ENCODE data around the gene ZNF778.

Gene ZNF778

DNA sequence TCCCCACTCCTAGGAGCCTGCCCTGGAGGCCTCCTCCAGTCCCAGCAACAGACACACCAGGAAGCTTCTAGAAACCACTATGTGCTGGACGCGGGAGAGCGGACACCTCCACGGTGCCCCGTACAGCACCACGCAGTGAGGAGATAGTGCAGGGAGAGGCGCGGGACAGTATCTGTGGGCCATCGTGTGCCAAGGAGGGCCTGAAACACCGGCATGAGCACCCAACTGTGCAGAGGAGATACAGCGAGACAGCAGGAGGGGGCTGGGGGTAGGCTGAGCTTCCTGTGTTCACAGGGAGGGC, 57.7 kb downstream of the ZNF778 start:
- TF ChIP-seq TAF1 (IDR thresholded peaks at IDR 0.05; ENCODE audit: borderline replicate concordance, insufficient read depth, low read length) (no peak), FOXP2 (optimal IDR thresholded peaks at IDR 0.05; ENCODE audit: borderline replicate concordance, extremely low read depth, extremely low read length, insufficient read depth) (no peak), POLR2AphosphoS5 (IDR thresholded peaks at IDR 0.05; ENCODE audit: low read depth, low read length) (no peak), SIN3A (IDR thresholded peaks at IDR 0.05; ENCODE audit: borderline replicate concordance, insufficient read depth, low read length) (no peak)
- TF ChIP-seq, protein P1, sequence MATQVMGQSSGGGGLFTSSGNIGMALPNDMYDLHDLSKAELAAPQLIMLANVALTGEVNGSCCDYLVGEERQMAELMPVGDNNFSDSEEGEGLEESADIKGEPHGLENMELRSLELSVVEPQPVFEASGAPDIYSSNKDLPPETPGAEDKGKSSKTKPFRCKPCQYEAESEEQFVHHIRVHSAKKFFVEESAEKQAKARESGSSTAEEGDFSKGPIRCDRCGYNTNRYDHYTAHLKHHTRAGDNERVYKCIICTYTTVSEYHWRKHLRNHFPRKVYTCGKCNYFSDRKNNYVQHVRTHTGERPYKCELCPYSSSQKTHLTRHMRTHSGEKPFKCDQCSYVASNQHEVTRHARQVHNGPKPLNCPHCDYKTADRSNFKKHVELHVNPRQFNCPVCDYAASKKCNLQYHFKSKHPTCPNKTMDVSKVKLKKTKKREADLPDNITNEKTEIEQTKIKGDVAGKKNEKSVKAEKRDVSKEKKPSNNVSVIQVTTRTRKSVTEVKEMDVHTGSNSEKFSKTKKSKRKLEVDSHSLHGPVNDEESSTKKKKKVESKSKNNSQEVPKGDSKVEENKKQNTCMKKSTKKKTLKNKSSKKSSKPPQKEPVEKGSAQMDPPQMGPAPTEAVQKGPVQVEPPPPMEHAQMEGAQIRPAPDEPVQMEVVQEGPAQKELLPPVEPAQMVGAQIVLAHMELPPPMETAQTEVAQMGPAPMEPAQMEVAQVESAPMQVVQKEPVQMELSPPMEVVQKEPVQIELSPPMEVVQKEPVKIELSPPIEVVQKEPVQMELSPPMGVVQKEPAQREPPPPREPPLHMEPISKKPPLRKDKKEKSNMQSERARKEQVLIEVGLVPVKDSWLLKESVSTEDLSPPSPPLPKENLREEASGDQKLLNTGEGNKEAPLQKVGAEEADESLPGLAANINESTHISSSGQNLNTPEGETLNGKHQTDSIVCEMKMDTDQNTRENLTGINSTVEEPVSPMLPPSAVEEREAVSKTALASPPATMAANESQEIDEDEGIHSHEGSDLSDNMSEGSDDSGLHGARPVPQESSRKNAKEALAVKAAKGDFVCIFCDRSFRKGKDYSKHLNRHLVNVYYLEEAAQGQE (IDR thresholded peaks at IDR 0.05; ENCODE audit: insufficient read depth in 1 of 2, low read depth in 2 of 2, low read length in 2 of 2): no peak

DNA sequence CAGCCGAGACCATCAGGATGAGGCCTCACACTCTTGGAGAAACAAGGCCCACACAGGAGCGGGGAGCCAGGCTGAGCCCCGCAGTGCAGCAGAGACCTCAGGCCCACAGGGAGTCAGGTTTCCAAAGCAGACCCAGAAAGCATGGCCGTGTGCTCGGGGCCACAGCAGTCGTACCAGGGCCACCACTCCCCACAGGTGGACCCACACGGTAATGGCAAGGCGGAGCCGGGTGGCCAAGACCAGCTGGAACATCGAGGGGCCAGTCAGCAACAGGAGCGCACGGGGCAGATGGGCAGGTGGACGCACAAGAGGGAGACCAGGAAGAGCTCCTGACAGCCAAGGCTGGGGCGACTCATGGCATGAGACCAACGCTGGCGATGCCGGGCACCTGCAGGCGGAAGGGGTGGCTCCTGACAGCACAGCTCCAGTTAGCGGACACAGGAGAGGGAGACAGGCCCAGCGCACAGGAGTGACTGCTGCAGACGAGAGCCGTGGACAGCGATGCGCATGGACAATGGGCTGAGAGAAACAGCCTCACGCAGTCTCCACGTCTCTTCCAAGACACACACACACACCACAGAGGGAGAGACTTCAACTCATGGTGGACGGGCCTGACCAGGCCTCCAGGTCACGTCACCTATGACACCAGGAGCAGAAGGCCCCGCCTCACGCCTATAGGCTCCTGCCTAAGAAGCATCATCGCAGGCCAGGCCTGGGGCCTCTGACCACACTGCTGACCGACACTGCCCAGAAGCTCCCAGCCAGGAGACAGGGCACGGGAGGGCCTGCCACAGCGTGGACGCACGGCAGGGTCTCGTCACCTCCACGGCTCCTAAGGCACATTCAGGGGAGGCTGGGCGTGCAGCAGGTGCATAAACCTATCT, 58.6 kb downstream of the ZNF778 start:
- TF ChIP-seq, protein P1 (IDR thresholded peaks at IDR 0.05; ENCODE audit: insufficient read depth in 1 of 2, low read depth in 2 of 2, low read length in 2 of 2): no peak
- TF ChIP-seq TAF1 (IDR thresholded peaks at IDR 0.05; ENCODE audit: borderline replicate concordance, insufficient read depth, low read length) (no peak), POLR2AphosphoS5 (IDR thresholded peaks at IDR 0.05; ENCODE audit: low read depth, low read length) (no peak), SIN3A (IDR thresholded peaks at IDR 0.05; ENCODE audit: borderline replicate concordance, insufficient read depth, low read length) (no peak), FOXP2 (optimal IDR thresholded peaks at IDR 0.05; ENCODE audit: borderline replicate concordance, extremely low read depth, extremely low read length, insufficient read depth) (no peak)

DNA sequence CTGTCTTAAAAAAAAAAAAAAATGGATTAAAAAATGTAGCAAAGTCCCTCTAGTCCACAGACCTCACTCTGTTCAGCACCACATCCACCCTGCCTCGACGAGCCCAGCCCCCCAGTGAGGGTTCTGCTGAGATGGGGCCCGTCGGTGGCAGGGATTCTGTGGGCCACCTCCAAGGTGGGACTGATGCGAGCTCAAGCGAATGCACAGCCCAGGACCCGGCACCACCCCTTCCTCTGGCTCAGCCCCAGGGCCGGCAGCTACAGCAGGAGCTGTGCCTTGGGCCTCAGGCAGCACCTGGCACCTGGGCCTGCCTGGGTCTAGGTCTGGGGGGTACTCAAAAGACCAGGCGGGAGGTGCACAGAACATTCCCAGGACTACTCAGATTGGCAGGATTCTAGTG, 59.5 kb downstream of the ZNF778 start:
- TF ChIP-seq POLR2AphosphoS5 (IDR thresholded peaks at IDR 0.05; ENCODE audit: low read depth, low read length): no peak
- no peak for TF ChIP-seq TAF1 (IDR thresholded peaks at IDR 0.05; ENCODE audit: borderline replicate concordance, insufficient read depth, low read length)
- no peak for TF ChIP-seq FOXP2 (optimal IDR thresholded peaks at IDR 0.05; ENCODE audit: borderline replicate concordance, extremely low read depth, extremely low read length, insufficient read depth)

DNA sequence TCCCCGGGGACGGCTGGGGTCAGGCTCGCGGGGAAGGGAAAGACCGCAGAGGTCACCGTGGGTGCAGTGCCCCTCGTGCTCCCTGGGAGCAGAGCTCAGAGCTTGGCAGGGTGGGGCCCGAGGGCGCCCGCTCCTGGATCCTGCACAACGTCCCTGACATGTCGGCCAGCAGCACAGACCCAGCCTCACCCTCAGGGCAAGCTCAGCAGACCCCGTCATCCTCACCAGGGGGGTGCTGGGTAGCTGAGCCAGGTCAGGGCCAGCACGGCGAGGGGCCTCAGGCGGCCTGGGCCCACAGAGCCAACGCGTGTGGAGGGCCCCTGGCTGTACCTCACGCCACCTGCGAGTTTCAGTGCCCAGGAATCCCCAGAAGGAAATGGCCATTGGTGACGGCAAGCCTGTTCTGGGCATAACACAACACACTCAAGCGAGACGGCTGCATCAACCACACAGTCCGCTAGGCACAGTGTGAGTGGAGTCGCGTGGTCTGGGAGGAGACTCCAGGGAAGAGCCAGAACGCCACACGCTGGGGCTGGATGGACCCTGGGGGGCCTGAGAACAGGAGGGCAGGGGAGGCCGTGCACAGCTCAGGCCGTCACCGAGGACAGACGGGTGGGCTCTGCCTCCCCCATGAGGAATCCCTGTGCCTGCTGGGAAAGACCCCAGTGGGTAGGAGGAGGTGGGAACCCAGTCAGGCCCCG, 60.3 kb downstream of the ZNF778 start:
- TF ChIP-seq, protein P1 (IDR thresholded peaks at IDR 0.05; ENCODE audit: insufficient read depth in 1 of 2, low read depth in 2 of 2, low read length in 2 of 2): no peak
- TF ChIP-seq POLR2AphosphoS5 (IDR thresholded peaks at IDR 0.05; ENCODE audit: low read depth, low read length) (no peak), TAF1 (IDR thresholded peaks at IDR 0.05; ENCODE audit: borderline replicate concordance, insufficient read depth, low read length) (no peak), SIN3A (IDR thresholded peaks at IDR 0.05; ENCODE audit: borderline replicate concordance, insufficient read depth, low read length) (no peak), FOXP2 (optimal IDR thresholded peaks at IDR 0.05; ENCODE audit: borderline replicate concordance, extremely low read depth, extremely low read length, insufficient read depth) (no peak)

DNA sequence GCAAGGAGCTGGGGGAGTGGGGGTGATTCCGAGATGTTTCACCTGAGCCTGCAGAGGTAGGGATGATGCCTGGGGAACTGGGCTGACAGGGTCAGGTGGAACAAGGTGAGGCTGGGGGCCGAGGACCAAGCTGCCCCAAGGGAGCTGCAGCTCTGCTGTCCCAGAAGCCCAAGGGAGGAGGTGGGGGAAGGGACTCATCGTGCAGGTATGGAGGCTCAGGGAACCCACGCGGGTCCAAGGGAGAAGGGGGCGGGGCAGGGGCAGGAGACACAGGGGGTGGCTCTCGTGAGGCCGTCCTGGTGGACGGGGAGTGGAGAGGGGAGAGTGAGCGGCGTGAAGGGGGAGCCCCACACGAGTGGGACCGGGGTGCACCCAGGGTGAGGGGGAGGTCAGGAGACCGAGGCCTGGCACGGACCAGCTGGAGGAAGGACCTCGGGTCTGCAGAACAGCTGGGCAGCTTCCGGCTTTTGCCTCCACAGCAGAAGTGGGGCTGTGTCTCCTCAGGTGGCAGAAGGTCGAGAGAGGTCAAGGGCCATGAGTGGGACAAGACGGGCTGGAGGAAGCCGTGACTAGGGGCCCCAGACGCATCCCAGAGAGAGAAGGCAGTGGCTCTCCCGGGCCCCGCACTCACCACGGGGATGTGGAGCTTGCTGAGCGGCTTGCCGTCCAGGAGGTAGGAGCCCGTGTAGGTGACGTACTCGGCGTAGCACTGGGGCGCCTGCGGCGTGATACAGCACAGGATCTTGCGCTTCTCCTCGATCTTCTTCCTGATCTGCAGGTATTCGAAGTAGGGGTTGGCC, 61.1 kb downstream of the ZNF778 start:
- TF ChIP-seq TAF1 (IDR thresholded peaks at IDR 0.05; ENCODE audit: borderline replicate concordance, insufficient read depth, low read length): no peak
- TF ChIP-seq FOXP2 (optimal IDR thresholded peaks at IDR 0.05; ENCODE audit: borderline replicate concordance, extremely low read depth, extremely low read length, insufficient read depth): no peak
- no peak for TF ChIP-seq POLR2AphosphoS5 (IDR thresholded peaks at IDR 0.05; ENCODE audit: low read depth, low read length)
- no peak for TF ChIP-seq SIN3A (IDR thresholded peaks at IDR 0.05; ENCODE audit: borderline replicate concordance, insufficient read depth, low read length)
- TF ChIP-seq, protein P1 (IDR thresholded peaks at IDR 0.05; ENCODE audit: insufficient read depth in 1 of 2, low read depth in 2 of 2, low read length in 2 of 2): no peak
